ENCODE results near the gene XPO6. TPM values are rescaled to one million over a fixed set of nuclear protein-coding genes. Genes with fewer than 3 reads are reported as not detected.

Gene XPO6
- total RNA-seq, 1 experiment from 2014 or later: 124 TPM

DNA sequence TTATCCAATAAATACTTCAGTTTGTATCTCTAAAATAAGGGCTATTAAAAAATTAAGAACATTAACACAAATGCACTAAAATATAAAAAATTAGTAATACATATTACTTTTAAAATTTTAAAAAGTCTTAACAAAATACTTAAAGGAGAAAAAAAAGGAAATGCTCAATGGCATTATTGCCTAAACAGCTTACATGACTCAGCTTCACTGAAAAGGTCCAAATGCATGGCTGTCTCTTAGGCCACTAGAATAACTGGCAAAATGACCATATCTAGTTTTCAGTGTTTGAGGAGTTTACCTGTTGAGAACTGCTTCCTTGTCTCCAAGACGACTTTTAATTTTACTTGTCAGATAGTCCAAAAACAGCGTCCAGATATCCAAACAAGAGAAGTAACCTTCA is 66.0 kb downstream of the XPO6 start:
- H3K27ac ChIP-seq (ENCODE audit: insufficient read length, low read depth, low read length): no peak overlapping the region
- no peaks in the 10 kb centered on the region for H3K23me2 ChIP-seq (ENCODE audit: insufficient read length, low read depth, low read length, poor library complexity, severe bottlenecking)
- Mint-ChIP-seq H3K27me3 (ENCODE audit: low read depth) (no peaks in the 10 kb centered on the region), H3K9me3 (no peaks in the 10 kb centered on the region), H3K4me1 (no peaks in the 10 kb centered on the region; a peak in 2 of 4 replicates), H3K4me3 (no peak overlapping the region), H3K36me3 (ENCODE audit: insufficient read depth in 1 of 3, low read depth in 3 of 3) (peaks cover 18 to 76% (median 63%) of the 10 kb centered on the region in 3 experiments; a peak in 6 of 7 replicates), H3K27ac (peak overlapping the region in 1 of 3 experiments; percentile 42; a peak in 1 of 7 replicates)
- H3K4me2 ChIP-seq (ENCODE audit: insufficient read depth, insufficient read length, low read length): no peak overlapping the region
- no peak overlapping the region for H3K9ac ChIP-seq (ENCODE audit: extremely low read depth, insufficient read length, low read length)
- H3K79me1 ChIP-seq (ENCODE audit: insufficient read depth, low read depth, low read length, poor library complexity, severe bottlenecking): no peaks in the 10 kb centered on the region
- no peaks in the 10 kb centered on the region for H3K9me3 ChIP-seq (ENCODE audit: control insufficient read depth, low read depth, low read length)
- H3K18ac ChIP-seq (ENCODE audit: insufficient read length, low read depth, low read length): no peak overlapping the region
- H2AK5ac ChIP-seq (ENCODE audit: insufficient read length, low read length): no peak overlapping the region
- no peak overlapping the region for H2AFZ ChIP-seq (ENCODE audit: low read length)
- no peak overlapping the region for H4K91ac ChIP-seq (ENCODE audit: insufficient read length, low read depth, low read length)
- H2BK5ac ChIP-seq (ENCODE audit: insufficient read length, low read length): no peak overlapping the region
- no peak overlapping the region for H3K4ac ChIP-seq (ENCODE audit: low read depth, low read length)
- no peak overlapping the region for H4K8ac ChIP-seq (replicated peaks; ENCODE audit: insufficient read length, low read depth, low read length)
- no peak overlapping the region for H2BK15ac ChIP-seq (ENCODE audit: low read depth, low read length)
- H4K5ac ChIP-seq (ENCODE audit: insufficient read length, low read depth, low read length): no peak overlapping the region
- no peak overlapping the region for H3K14ac ChIP-seq (ENCODE audit: insufficient read depth, low read length)
- H3T11ph ChIP-seq (ENCODE audit: low read length): no peak overlapping the region
- DNase-seq: no peak
- no peaks in the 10 kb centered on the region for H3K79me2 ChIP-seq (ENCODE audit: insufficient read depth, low read length)
- no peak overlapping the region for H2BK120ac ChIP-seq (ENCODE audit: low read depth, low read length, poor library complexity, severe bottlenecking)
- H4K20me1 ChIP-seq (ENCODE audit: control insufficient read depth, insufficient read depth, insufficient read length): no peaks in the 10 kb centered on the region
- H3K27me3 ChIP-seq (ENCODE audit: insufficient read depth, low read length): no peaks in the 10 kb centered on the region
- no peaks in the 10 kb centered on the region; the same call in 1 of the 2 replicates for H3K4me1 ChIP-seq (ENCODE audit: insufficient read depth, low read length)
- H2BK20ac ChIP-seq (ENCODE audit: low read depth, low read length, poor library complexity, severe bottlenecking): no peak overlapping the region
- no peak overlapping the region for H3K23ac ChIP-seq (ENCODE audit: insufficient read length, low read depth, low read length)
- no peak overlapping the region for H2BK12ac ChIP-seq (ENCODE audit: insufficient read length, low read depth, low read length)
- WGBS (ENCODE audit: extremely low coverage, insufficient read length, low lambda C conversion rate): no CpG with 5 or more reads among the region's 2 CpGs
- TF ChIP-seq, protein P1, sequence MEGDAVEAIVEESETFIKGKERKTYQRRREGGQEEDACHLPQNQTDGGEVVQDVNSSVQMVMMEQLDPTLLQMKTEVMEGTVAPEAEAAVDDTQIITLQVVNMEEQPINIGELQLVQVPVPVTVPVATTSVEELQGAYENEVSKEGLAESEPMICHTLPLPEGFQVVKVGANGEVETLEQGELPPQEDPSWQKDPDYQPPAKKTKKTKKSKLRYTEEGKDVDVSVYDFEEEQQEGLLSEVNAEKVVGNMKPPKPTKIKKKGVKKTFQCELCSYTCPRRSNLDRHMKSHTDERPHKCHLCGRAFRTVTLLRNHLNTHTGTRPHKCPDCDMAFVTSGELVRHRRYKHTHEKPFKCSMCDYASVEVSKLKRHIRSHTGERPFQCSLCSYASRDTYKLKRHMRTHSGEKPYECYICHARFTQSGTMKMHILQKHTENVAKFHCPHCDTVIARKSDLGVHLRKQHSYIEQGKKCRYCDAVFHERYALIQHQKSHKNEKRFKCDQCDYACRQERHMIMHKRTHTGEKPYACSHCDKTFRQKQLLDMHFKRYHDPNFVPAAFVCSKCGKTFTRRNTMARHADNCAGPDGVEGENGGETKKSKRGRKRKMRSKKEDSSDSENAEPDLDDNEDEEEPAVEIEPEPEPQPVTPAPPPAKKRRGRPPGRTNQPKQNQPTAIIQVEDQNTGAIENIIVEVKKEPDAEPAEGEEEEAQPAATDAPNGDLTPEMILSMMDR (conservative IDR thresholded peaks at IDR 0.05): no peak
- no peak overlapping the region for H3K56ac ChIP-seq (ENCODE audit: insufficient read length, low read depth, low read length)

Measured in H9 (cell line).